ENCODE measurements around the gene PKD1. TPM values are rescaled to one million over a fixed set of nuclear protein-coding genes. Genes with fewer than 3 reads are reported as not detected.

Gene PKD1
- total RNA-seq, 1 experiment from 2014 or later: 72.8 TPM

DNA sequence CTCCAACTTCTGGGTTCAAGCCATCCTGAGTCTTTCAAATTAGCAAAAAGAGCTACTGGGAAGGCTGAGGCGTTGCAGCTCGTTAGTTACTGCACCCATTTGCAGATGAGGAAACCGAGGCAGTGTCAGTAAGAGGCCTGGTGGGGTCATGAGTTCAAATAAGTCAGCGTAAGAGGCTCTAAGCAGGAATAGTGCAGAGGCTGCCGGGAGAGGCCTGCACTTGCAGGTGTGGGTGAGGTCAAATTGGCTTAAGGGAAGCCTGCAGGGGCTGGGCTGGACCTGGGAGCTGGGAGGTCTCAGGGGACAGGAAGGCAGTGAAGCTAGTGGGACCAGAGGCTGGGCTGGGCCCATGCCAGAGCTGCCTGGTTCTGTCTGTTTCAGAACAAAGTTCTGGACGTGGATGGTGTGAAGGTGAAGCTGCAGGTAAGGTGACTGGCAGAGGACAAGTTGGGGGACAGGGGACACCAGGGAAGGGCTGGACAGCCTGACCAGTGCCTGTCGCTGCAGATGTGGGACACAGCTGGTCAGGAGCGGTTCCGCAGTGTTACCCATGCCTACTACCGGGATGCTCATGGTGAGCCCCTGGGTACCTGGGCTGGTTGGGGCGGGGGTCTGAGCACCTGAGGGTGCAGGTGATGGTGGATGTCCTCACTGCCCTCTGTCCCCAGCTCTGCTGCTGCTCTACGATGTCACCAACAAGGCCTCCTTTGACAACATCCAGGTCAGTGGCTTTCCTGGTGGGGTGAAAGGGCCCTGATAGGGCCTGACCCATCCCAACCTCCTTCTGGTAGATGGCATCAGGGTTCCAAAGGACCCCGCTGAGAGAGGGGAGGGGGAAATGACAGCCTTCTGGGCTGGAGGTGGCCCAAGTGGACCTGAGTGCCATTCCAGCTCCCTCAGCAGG is 15.7 kb upstream of the PKD1 start:
- Histone ChIP-seq H3K9ac (ENCODE audit: low read length) (peak overlapping the region; percentile 98), H4K20me1 (ENCODE audit: insufficient read depth, low read depth, low read length) (peaks cover 47% of the 10 kb centered on the region; the same call in 1 of the 2 replicates)

DNA sequence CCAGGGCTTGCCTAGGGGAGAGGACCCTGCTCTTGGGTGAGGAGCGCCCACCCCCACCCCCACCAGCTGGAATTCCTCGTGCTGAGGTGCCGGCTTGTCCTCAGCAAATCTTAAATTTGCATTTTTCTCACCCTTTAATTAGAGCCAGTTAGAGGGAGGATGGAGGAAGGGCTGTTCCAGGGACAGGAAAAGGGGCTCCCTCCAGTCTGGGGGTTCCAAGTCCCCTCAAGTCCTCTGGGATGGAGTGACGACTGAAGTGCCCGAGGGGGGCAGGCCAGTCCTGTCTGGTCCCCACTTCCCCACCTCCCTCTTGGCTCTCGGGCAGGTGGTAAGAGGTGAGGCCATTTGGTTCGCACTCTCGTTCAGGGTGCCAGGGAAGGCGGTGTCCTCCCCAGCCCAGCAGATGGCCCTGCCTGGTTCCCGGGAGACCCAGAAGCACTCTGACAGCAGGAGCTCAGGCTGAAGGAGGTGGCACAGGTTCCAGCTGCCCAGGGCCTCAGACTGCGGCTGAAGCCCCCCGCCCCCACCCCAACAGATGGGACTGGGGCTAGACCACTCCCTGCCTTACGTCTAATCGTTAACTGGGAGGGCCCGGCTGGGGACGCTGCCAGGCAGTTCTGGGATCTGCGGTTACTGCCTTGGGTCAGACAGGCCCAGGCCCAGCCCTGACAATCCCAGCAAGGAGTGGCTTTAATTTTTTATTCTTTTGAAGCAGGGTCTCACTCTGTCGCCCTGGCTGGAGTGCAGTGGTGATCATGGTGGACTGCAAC is 14.9 kb upstream of the PKD1 start:
- peak overlapping the region; percentile 87 for H3K4me2 ChIP-seq (ENCODE audit: low read depth, low read length, poor library complexity, severe bottlenecking)
- H3K27ac ChIP-seq (ENCODE audit: low read length): peak overlapping the region; percentile 46

More for the DNA sequence above, 15.7 kb upstream of the PKD1 start:
- H3K9me3 ChIP-seq (ENCODE audit: low read length): no peaks in the 10 kb centered on the region
- peaks cover 28% of the 10 kb centered on the region for H3K36me3 ChIP-seq (ENCODE audit: insufficient read depth, low read length)
- H3K27ac ChIP-seq (ENCODE audit: low read length): peak overlapping the region; percentile 70
- H2AFZ ChIP-seq (ENCODE audit: low read length): no peak overlapping the region
- no peaks in the 10 kb centered on the region for H3K9me2 ChIP-seq (replicated peaks; ENCODE audit: insufficient read depth, low read length)
- peaks cover 65% of the 10 kb centered on the region for H3K4me1 ChIP-seq (ENCODE audit: low read length)
- peak; percentile 79 for DNase-seq
- H3K27me3 ChIP-seq (ENCODE audit: low read length): no peaks in the 10 kb centered on the region
- peak overlapping the region; percentile 87 for H3K4me2 ChIP-seq (ENCODE audit: low read depth, low read length, poor library complexity, severe bottlenecking)
- peaks cover 22% of the 10 kb centered on the region for H3K79me2 ChIP-seq (ENCODE audit: low read length)
- peak overlapping the region; percentile 73; the same call in 1 of the 2 replicates for H3K4me3 ChIP-seq (ENCODE audit: low read length)

DNA sequence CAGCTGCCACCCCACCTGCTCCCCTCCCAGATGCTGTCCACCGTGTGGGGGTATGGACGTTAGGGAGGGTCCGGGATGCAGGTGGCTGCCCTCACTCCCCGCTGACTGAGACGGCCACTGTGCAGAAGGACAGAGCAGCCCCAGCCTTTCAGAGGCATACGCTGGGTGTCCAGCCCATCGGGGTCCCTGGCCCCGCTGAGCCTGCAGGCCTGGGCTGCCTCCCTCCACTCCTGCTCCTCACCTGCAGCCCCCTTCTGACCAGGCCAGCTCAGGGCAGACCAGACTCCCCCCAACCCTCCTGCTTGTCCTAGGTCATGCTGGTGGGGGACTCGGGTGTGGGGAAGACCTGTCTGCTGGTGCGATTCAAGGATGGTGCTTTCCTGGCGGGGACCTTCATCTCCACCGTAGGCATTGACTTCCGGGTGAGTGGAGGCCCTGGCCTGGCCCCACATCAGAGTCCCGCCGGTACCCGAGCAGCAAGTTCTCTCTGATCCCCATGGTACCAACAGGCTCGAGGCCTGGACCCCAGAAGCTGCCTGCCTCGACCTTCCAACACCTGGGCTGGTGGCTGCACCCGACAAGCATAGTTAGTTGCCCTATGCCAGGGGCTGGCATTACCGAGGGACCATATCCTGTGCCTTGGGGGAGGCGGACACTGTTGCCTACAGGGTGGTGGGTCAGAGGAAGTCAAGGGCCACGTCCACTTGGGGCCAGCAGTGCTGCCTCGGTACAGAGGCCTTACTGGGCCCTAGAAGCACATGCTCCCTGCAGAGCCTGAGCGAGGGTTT is 14.1 kb upstream of the PKD1 start:
- H2AFZ ChIP-seq (ENCODE audit: low read length): no peak overlapping the region
- peak overlapping the region; percentile 87 for H3K4me2 ChIP-seq (ENCODE audit: low read depth, low read length, poor library complexity, severe bottlenecking)
- peaks cover 13% of the 10 kb centered on the region for H3K79me2 ChIP-seq (ENCODE audit: low read length)
- H3K9me2 ChIP-seq (replicated peaks; ENCODE audit: insufficient read depth, low read length): no peaks in the 10 kb centered on the region
- H3K4me1 ChIP-seq (ENCODE audit: low read length): peaks cover 65% of the 10 kb centered on the region
- H3K36me3 ChIP-seq (ENCODE audit: insufficient read depth, low read length): peaks cover 25% of the 10 kb centered on the region
- peak overlapping the region; percentile 73 for H3K4me3 ChIP-seq (ENCODE audit: low read length)
- peak; percentile 81 for DNase-seq
- H3K9ac ChIP-seq (ENCODE audit: low read length): peak overlapping the region; percentile 98
- no peaks in the 10 kb centered on the region for H3K9me3 ChIP-seq (ENCODE audit: low read length)
- H4K20me1 ChIP-seq (ENCODE audit: insufficient read depth, low read depth, low read length): peaks cover 40% of the 10 kb centered on the region; the same call in 1 of the 2 replicates
- H3K27ac ChIP-seq (ENCODE audit: low read length): peak overlapping the region; percentile 46
- H3K27me3 ChIP-seq (ENCODE audit: low read length): no peaks in the 10 kb centered on the region

More for the DNA sequence above, 14.9 kb upstream of the PKD1 start:
- H3K4me1 ChIP-seq (ENCODE audit: low read length): peaks cover 65% of the 10 kb centered on the region
- H3K79me2 ChIP-seq (ENCODE audit: low read length): peaks cover 16% of the 10 kb centered on the region
- peak; percentile 83 for DNase-seq
- H3K9me2 ChIP-seq (replicated peaks; ENCODE audit: insufficient read depth, low read length): no peaks in the 10 kb centered on the region
- no peaks in the 10 kb centered on the region for H3K9me3 ChIP-seq (ENCODE audit: low read length)
- no peaks in the 10 kb centered on the region for H3K27me3 ChIP-seq (ENCODE audit: low read length)
- peak overlapping the region; percentile 98 for H3K9ac ChIP-seq (ENCODE audit: low read length)
- peak overlapping the region; percentile 73; the same call in 1 of the 2 replicates for H3K4me3 ChIP-seq (ENCODE audit: low read length)
- H3K36me3 ChIP-seq (ENCODE audit: insufficient read depth, low read length): peaks cover 28% of the 10 kb centered on the region
- H4K20me1 ChIP-seq (ENCODE audit: insufficient read depth, low read depth, low read length): peaks cover 43% of the 10 kb centered on the region; the same call in 1 of the 2 replicates
- no peak overlapping the region for H2AFZ ChIP-seq (ENCODE audit: low read length)

DNA sequence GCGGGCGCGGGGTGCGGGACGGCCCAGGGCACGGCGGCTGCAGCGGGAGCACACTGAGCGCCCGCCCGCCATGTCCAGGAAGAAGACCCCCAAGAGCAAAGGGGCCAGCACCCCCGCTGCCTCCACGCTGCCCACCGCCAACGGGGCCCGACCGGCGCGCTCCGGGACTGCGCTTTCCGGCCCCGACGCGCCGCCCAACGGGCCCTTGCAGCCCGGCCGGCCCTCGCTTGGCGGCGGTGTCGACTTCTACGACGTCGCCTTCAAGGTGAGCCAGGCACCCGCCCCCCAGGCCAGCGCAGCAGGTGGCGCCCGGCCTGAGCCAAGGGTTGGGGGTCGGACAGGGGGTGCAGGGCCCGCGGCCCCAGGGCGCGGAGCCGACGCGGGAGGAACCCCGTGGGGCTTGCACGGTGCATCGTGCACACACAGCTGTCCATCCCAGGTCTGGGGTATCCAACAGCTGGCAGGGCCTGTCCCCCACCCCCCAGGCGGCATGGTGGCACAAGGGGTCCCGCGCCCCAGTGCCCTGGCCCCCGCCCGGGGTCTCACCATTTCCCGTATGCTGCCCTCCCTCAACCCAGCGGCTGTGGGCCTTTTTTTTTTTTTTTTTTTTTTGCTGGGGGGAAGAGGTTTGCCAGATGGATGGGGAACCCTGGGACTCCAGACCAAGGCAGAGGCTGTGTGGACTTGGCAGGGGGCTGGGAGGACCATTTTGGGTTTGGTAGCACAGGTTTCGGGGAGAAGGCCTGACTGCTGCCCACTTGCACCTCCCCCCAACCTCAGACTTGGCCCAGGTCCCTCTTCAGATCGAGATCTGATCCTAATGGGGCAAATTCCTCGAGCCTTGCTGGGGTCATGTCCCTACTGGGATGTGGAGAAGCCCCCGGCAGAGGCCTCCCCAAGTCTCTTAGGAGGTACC is 13.3 kb upstream of the PKD1 start:
- Histone ChIP-seq H3K9me2 (replicated peaks; ENCODE audit: insufficient read depth, low read length) (no peaks in the 10 kb centered on the region), H3K4me2 (ENCODE audit: low read depth, low read length, poor library complexity, severe bottlenecking) (peak overlapping the region; percentile 87), H3K9ac (ENCODE audit: low read length) (peak overlapping the region; percentile 98), H3K4me1 (ENCODE audit: low read length) (peaks cover 62% of the 10 kb centered on the region), H3K79me2 (ENCODE audit: low read length) (peaks cover 6% of the 10 kb centered on the region; the same call in 1 of the 2 replicates), H3K4me3 (ENCODE audit: low read length) (peak overlapping the region; percentile 73), H3K9me3 (ENCODE audit: low read length) (no peaks in the 10 kb centered on the region), H3K36me3 (ENCODE audit: insufficient read depth, low read length) (peaks cover 17% of the 10 kb centered on the region), H4K20me1 (ENCODE audit: insufficient read depth, low read depth, low read length) (peaks cover 32% of the 10 kb centered on the region; the same call in 1 of the 2 replicates), H3K27ac (ENCODE audit: low read length) (no peak overlapping the region), H2AFZ (ENCODE audit: low read length) (no peak overlapping the region), H3K27me3 (ENCODE audit: low read length) (no peaks in the 10 kb centered on the region)
- peak; percentile 79 for DNase-seq

DNA sequence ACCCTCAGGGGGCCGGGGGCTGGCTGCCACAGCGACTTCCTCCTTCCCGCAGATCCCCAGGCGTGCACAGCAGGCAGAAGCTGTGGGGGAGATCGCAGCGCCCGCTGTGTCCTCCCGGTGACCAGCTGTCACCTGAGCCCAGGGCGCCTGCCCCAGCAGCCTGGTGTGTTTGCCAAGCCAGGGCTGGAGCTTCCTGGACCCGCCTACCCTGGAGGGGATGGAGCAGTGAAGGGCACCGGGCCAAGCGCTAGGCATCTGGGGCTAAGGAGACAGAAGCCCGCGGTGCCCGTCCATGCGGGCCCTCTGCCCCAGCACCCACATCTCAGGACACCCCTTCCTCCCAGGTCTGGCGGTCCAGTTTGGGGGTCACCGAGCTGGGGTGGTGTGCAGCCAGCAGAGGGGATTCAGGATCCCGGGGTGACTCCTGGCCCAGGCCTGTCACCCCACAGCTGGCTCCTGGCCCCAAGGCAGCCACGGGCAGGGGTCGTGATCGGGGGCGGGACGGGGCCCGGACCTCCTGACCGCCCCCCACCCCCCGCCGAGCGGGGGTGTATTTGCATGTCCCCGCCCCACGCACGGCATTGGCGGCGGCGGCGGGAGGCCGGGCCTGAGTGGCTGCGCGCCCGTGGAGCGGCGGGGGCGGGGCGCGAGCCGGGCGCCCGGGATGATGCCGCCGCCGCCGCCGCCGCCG is 12.4 kb upstream of the PKD1 start, which contains the start of gene RAB26:
TSS of gene RAB26 (plus strand) at position 645 of the 691 bp plus-strand sequence. CDS start 159 bp downstream, outside the sequence.
- Histone ChIP-seq H3K36me3 (ENCODE audit: insufficient read depth, low read length) (peaks cover 8% of the 10 kb centered on the region; the same call in 1 of the 2 replicates), H3K9me2 (replicated peaks; ENCODE audit: insufficient read depth, low read length) (no peaks in the 10 kb centered on the region), H2AFZ (ENCODE audit: low read length) (no peak within 1 kb of the TSS), H3K27me3 (ENCODE audit: low read length) (no peaks in the 10 kb centered on the region), H3K9ac (ENCODE audit: low read length) (peak within 1 kb of the TSS; percentile 98), H3K27ac (ENCODE audit: low read length) (no peak within 1 kb of the TSS), H3K4me3 (ENCODE audit: low read length) (peak within 1 kb of the TSS; percentile 73), H4K20me1 (ENCODE audit: insufficient read depth, low read depth, low read length) (peaks cover 23% of the 10 kb centered on the region; the same call in 1 of the 2 replicates), H3K4me2 (ENCODE audit: low read depth, low read length, poor library complexity, severe bottlenecking) (peak within 1 kb of the TSS; percentile 87), H3K9me3 (ENCODE audit: low read length) (no peaks in the 10 kb centered on the region), H3K79me2 (ENCODE audit: low read length) (peaks cover under 1% of the 10 kb centered on the region; the same call in 1 of the 2 replicates), H3K4me1 (ENCODE audit: low read length) (peaks cover 54% of the 10 kb centered on the region)
- DNase-seq: peak; percentile 84

DNA sequence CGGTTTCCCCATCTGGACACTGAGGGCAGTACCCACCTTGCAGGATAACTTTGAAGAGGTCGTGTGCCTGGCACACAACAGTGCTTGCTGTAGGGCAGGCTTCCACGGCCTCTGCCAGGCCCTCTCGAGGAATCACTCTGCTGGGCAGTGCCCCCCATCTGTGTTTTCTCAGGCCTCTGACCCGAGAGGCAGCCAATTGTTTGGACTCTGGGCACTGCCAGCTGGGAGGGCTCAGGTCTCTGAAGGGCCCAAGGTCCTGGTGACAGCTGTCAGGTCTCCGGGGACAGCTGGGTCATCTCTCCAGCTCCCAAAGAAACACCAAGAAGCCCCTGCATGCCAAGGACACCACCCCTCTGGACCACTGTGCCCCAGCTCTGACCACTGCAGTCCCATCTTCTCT is 11.7 kb upstream of the PKD1 start:
- H3K9me2 ChIP-seq (replicated peaks; ENCODE audit: insufficient read depth, low read length): no peaks in the 10 kb centered on the region
- H3K36me3 ChIP-seq (ENCODE audit: insufficient read depth, low read length): 0 out of 2 replicates have a peak, but pooled peaks cover 4% of the 10 kb centered on the region
- no peaks in the 10 kb centered on the region for H3K79me2 ChIP-seq (ENCODE audit: low read length)
- no peak overlapping the region for H3K27ac ChIP-seq (ENCODE audit: low read length)
- H3K9me3 ChIP-seq (ENCODE audit: low read length): no peaks in the 10 kb centered on the region
- no peak overlapping the region for H3K9ac ChIP-seq (ENCODE audit: low read length)
- DNase-seq: no peak
- no peak overlapping the region for H2AFZ ChIP-seq (ENCODE audit: low read length)
- no peaks in the 10 kb centered on the region for H3K27me3 ChIP-seq (ENCODE audit: low read length)
- H4K20me1 ChIP-seq (ENCODE audit: insufficient read depth, low read depth, low read length): peaks cover 17% of the 10 kb centered on the region; the same call in 1 of the 2 replicates
- peaks cover 46% of the 10 kb centered on the region for H3K4me1 ChIP-seq (ENCODE audit: low read length)
- no peak overlapping the region for H3K4me2 ChIP-seq (ENCODE audit: low read depth, low read length, poor library complexity, severe bottlenecking)
- no peak overlapping the region for H3K4me3 ChIP-seq (ENCODE audit: low read length)
